DMS53 treated with DMSO at 0.1 percent for 48 hours (cell line): Measurements from ENCODE around the gene TYRO3.

Source experiments
- DNase-seq: peaks from one replicate; lab custom pipeline; 2025; ENCODE audit not compliant: unreplicated experiment; lab: John Stamatoyannopoulos, UW

TYRO3 gene

GRCh38 chr15:41558400-41559238 is at the start of gene TYRO3:
TYRO3 (plus strand) TSS chr15:41559212; CDS start chr15:41559258, 46 bp downstream.
- DNase-seq = peak; percentile 12

GRCh38 chr15:41510728-41511127 is 48.3 kb upstream of the TYRO3 start:
- DNase-seq = no peak

- DNase-seq = no peak
These were observed 47.6 kb upstream of the TYRO3 start for GRCh38 chr15:41511331-41511898.

GRCh38 chr15:41511899-41512369 is 47.1 kb upstream of the TYRO3 start:
- DNase-seq = no peak

GRCh38 chr15:41512512-41512939 is 46.5 kb upstream of the TYRO3 start:
- no peak for DNase-seq

- DNase-seq = no peak
These were observed 46.0 kb upstream of the TYRO3 start for GRCh38 chr15:41512940-41513505.

GRCh38 chr15:41513506-41514227 is 45.3 kb upstream of the TYRO3 start, which contains the start of gene LTK:
LTK (minus strand) TSS chr15:41513827; CDS start chr15:41513709, 118 bp downstream.
- no peak for DNase-seq

- DNase-seq = no peak
These were observed 41.0 kb upstream of the TYRO3 start for GRCh38 chr15:41517895-41518449.

GRCh38 chr15:41520636-41521035 is 38.4 kb upstream of the TYRO3 start:
- DNase-seq = no peak

- no peak for DNase-seq
These were observed 37.4 kb upstream of the TYRO3 start for GRCh38 chr15:41521614-41522013.

GRCh38 chr15:41523097-41523496 is 35.9 kb upstream of the TYRO3 start:
- no peak for DNase-seq

GRCh38 chr15:41530363-41530956 is 28.6 kb upstream of the TYRO3 start:
- DNase-seq = no peak

- DNase-seq = no peak
These were observed 23.5 kb upstream of the TYRO3 start for GRCh38 chr15:41535544-41535943.

GRCh38 chr15:41536866-41537265 is 22.1 kb upstream of the TYRO3 start:
- DNase-seq = no peak

GRCh38 chr15:41543521-41543870 is 15.5 kb upstream of the TYRO3 start:
- DNase-seq = no peak

GRCh38 chr15:41544650-41545015 is 14.4 kb upstream of the TYRO3 start:
- no peak for DNase-seq

GRCh38 chr15:41545218-41545617 is 13.8 kb upstream of the TYRO3 start:
- DNase-seq = no peak

GRCh38 chr15:41546851-41547786 is 11.9 kb upstream of the TYRO3 start:
- DNase-seq = no peak

GRCh38 chr15:41550066-41550775 is 8.8 kb upstream of the TYRO3 start:
- no peak for DNase-seq
